Cortex of kidney (tissue), 1 donor: ENCODE data around the gene PTGES3.

Experiments
- DNase-seq: peaks from one replicate; lab custom pipeline; 2025; lab: John Stamatoyannopoulos, UW

The PTGES3 gene

DNA sequence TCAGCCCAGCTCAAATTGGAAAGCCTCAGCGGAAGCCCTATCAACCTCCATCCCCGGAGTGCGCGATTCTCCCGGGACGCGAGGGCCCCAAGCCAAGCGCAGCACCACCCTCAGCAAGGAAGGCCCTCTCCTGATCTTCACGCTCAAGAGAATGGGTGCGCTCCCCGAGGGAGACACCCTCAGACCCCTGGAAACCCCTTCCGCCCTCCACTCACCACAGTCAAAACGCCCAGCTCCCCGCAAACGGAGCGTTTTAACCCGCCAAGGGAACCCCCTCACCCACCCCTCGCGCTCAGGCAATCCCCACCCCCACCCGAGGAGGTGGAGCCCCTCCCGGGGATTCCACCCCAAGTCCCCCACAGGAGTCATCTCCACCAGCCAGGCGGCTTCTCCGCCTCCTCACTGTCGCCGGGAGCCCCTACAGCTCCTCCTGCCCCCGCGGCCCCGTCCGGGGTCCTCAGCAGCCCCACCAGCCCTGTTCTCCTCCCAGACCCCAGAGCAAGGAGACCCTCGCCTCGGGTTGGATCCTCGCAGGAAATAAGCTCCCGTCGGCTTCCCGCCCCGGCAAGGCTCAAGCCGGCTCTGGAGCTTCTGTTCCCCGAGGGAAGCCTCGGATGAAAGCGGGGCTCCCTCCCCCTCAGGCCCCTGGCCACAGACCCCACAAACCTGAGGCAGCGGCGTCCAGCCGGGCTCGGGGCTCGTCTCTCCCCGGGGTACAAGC is 58.5 kb downstream of the PTGES3 start:
- no peak for DNase-seq

DNA sequence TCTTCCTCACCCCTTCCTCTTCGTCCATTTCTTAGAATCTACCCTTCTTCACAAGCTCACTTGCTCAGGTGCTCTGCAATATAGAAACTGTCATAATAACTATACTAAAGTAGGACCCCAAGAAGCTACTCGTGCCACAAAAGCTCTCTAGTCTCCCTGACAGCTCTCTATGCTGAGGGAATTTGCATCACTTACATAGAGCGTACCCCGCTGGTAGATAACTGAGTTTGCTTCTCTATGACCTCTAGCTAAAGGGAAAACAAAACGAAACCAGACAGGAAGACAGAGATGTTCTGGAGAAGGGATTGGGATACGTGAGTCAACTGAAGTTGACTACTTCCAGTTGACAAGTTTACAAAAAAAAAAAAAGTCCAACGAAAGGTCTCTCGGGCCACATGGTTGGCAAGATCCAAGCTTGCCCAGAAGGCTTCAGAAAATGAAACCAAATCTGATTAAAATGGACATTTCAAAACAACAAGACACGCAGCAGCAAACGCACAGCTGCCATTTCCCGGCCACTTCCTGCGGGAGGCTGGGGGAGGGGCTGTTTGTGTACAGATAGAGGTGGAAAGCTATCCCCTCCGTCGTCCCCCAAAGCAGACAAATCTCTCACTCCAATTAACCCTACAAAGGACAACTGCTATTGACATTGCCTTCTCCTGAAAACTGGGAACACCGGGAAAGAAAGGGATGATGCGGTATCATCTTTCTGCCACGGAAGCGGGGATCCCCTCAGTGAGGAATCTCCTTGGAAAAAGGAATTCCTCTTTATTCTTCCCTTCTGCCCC is 59.2 kb downstream of the PTGES3 start:
- DNase-seq = no peak

- no peak for DNase-seq
Observed at GRCh38 chr12:56626701-56627100, 61.4 kb downstream of the PTGES3 start.

DNA sequence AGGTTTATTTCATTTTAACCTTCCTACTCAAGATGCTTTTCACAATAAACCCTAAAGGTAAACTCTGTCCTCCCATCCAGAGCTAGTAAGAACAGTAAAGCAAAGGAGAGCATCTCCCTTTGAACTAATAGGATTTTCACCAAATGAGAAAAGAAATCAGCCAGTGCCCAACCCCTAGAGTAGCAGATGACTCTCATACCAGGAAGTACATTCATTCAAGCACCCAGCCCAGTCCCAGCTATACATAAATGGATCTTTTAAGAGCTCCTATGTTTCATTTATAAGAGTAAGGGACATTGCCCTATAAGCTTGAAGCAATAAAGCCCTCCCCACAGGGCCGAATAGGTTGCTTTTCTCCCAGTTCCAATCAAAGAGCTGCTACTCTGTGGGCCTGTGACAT is 65.5 kb downstream of the PTGES3 start:
- no peak for DNase-seq

DNA sequence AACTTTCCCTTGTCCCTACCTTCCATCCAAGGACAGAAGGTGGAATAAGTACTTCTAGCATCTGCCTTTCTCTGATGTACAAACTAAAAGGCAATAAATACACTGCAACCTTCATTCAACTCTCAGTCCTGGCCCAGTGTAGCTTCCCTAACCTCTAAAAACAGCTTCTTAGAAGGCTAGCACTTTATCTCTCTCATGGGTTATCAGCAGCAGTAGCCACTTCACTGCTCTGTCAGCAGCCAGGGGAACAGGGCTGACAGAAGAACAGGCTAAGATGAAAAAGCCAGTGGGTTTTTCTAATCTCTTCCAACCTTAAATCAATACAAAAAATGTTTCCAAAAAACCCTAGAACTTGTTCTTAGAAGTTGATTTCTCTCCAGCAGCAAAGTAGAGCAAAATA is 71.2 kb downstream of the PTGES3 start:
- DNase-seq = no peak

GRCh38 chr12:56616244-56616643 is 71.8 kb downstream of the PTGES3 start:
- no peak for DNase-seq

DNA sequence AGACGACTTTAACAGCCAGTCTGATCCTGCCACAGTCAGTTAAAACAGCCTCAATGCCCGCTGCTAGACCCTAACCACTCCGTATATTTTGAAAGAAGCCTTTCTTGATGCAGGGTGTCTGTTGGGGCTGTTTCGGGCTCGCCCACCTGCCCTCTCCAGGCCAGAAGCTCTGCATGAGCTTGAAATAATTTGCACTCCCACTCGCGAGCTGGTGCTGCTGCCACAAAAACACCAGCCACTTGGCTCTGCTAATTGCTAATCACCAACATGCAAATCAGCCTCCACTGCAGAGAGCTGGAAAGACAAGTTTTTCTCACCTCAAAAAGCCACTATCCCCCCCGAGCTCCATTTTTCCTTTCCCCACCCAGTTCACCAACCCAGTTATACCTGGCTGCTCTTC is 73.5 kb downstream of the PTGES3 start:
- DNase-seq = no peak
